ENCODE measurements around the gene TXNDC8. TPM values are rescaled to one million over a fixed set of nuclear protein-coding genes. Genes with fewer than 3 reads are reported as not detected.
"Not testable (repeated sequence)": the region's sequence is repeated elsewhere in the genome, so short reads cannot be mapped to it uniquely, and the experiment has no call there.

The TXNDC8 gene
- polyA plus RNA-seq, 1 experiment: not detected

GRCh38 chr9:110364451-110364850 lies 26.8 kb upstream of the TXNDC8 start:
- CTCF ChIA-PET: no interaction called here
- DNase-seq (ENCODE audit: low read depth, low spot score): no peak
- no peak for TF ChIP-seq CTCF (IDR thresholded peaks at IDR 0.05; ENCODE audit: low read depth, low read length)
- Histone ChIP-seq H3K9me3 (ENCODE audit: control insufficient read depth, insufficient read depth, low read length) (no peaks in the 10 kb centered on the region), H3K27ac (ENCODE audit: low read depth, low read length) (no peak overlapping the region), H3K4me3 (ENCODE audit: low read depth, low read length) (no peak overlapping the region), H3K27me3 (ENCODE audit: control insufficient read depth, insufficient read depth, low read length) (no peaks in the 10 kb centered on the region)
- POLR2A ChIA-PET: interaction anchor here (0.9 kb wide), 1 partner anchor 108 kb away, joined by 3 read pairs; the partner anchor contains the start of gene TXN

GRCh38 chr9:110358992-110359391 lies 21.3 kb upstream of the TXNDC8 start:
- H3K9me3 ChIP-seq (ENCODE audit: control insufficient read depth, insufficient read depth, low read length); H3K27me3 ChIP-seq (ENCODE audit: control insufficient read depth, insufficient read depth, low read length); POLR2A ChIA-PET; CTCF ChIA-PET; H3K27ac ChIP-seq (ENCODE audit: low read depth, low read length); DNase-seq (ENCODE audit: low read depth, low spot score); H3K4me3 ChIP-seq (ENCODE audit: low read depth, low read length): not testable (repeated sequence)

- TF ChIP-seq CTCF (IDR thresholded peaks at IDR 0.05; ENCODE audit: low read depth, low read length): no peak
- no peaks in the 10 kb centered on the region for H3K9me3 ChIP-seq (ENCODE audit: control insufficient read depth, insufficient read depth, low read length)
- ChIA-PET CTCF (no interaction called here), POLR2A (no interaction called here)
- H3K27ac ChIP-seq (ENCODE audit: low read depth, low read length): no peak overlapping the region
- no peak overlapping the region for H3K4me3 ChIP-seq (ENCODE audit: low read depth, low read length)
- no peaks in the 10 kb centered on the region for H3K27me3 ChIP-seq (ENCODE audit: control insufficient read depth, insufficient read depth, low read length)
- no peak for DNase-seq (ENCODE audit: low read depth, low spot score)
Measured at GRCh38 chr9:110357505-110357904, 19.8 kb upstream of the TXNDC8 start.

GRCh38 chr9:110356639-110357395 lies 19.2 kb upstream of the TXNDC8 start:
- no peak for DNase-seq (ENCODE audit: low read depth, low spot score)
- Histone ChIP-seq H3K27ac (ENCODE audit: low read depth, low read length) (no peak overlapping the region), H3K27me3 (ENCODE audit: control insufficient read depth, insufficient read depth, low read length) (no peaks in the 10 kb centered on the region), H3K4me3 (ENCODE audit: low read depth, low read length) (no peak overlapping the region), H3K9me3 (ENCODE audit: control insufficient read depth, insufficient read depth, low read length) (no peaks in the 10 kb centered on the region)
- POLR2A ChIA-PET: no interaction called here
- CTCF ChIA-PET: no interaction called here
- TF ChIP-seq CTCF (IDR thresholded peaks at IDR 0.05; ENCODE audit: low read depth, low read length): no peak

- no peak for TF ChIP-seq CTCF (IDR thresholded peaks at IDR 0.05; ENCODE audit: low read depth, low read length)
- no peak for DNase-seq (ENCODE audit: low read depth, low spot score)
- CTCF ChIA-PET: no interaction called here
- no peak overlapping the region for H3K4me3 ChIP-seq (ENCODE audit: low read depth, low read length)
- POLR2A ChIA-PET: no interaction called here
- no peaks in the 10 kb centered on the region for H3K9me3 ChIP-seq (ENCODE audit: control insufficient read depth, insufficient read depth, low read length)
- no peak overlapping the region for H3K27ac ChIP-seq (ENCODE audit: low read depth, low read length)
- H3K27me3 ChIP-seq (ENCODE audit: control insufficient read depth, insufficient read depth, low read length): no peaks in the 10 kb centered on the region
Measured at GRCh38 chr9:110355911-110356310, 18.2 kb upstream of the TXNDC8 start.

All from AG04450 (cell line).